ENCODE data around the gene RNF157.

RNF157 gene

GRCh38 chr17:76166906-76167305 is 73.4 kb downstream of the RNF157 start:
- H3K9ac ChIP-seq: no peak overlapping the region
- no peaks in the 10 kb centered on the region for H3K27me3 ChIP-seq
- no peak overlapping the region for H3K4me2 ChIP-seq
- no peaks in the 10 kb centered on the region for H4K20me1 ChIP-seq
- H3K4me1 ChIP-seq: no peaks in the 10 kb centered on the region
- no peak overlapping the region for H3K27ac ChIP-seq
- no peak for TF ChIP-seq Cebpa-rat (IDR thresholded peaks at IDR 0.05)
- H3K4me3 ChIP-seq: no peak overlapping the region
- H3K9me3 ChIP-seq (replicated peaks in 1 of 11): no peaks in the 10 kb centered on the region
- no peaks in the 10 kb centered on the region for H3K36me3 ChIP-seq

DNA sequence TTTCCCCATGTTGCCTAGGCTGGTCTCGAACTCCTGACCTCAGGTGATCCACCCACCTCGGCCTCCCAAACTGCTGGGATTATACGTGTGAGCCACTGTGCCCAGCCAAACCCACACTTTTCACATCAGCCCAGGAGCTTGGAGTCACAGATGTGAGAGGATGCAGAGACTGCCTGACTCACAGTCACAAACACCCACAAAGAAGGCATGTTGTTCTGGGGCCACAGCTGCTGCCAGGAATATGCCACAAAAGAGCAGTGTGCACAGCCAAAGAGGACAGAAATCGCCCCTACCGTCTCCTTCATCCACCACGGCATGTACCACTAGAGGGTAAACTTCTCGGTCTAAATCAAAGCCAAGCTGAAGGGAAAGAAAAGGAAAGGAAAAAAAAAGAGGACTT is 74.1 kb downstream of the RNF157 start:
- Histone ChIP-seq H3K27ac (no peak overlapping the region), H3K4me3 (no peak overlapping the region), H3K27me3 (no peaks in the 10 kb centered on the region), H3K9me3 (replicated peaks in 1 of 11) (no peaks in the 10 kb centered on the region), H4K20me1 (no peaks in the 10 kb centered on the region), H3K4me1 (no peaks in the 10 kb centered on the region), H3K9ac (no peak overlapping the region), H3K4me2 (no peak overlapping the region), H3K36me3 (no peaks in the 10 kb centered on the region)
- no peak for TF ChIP-seq Cebpa-rat (IDR thresholded peaks at IDR 0.05)

DNA sequence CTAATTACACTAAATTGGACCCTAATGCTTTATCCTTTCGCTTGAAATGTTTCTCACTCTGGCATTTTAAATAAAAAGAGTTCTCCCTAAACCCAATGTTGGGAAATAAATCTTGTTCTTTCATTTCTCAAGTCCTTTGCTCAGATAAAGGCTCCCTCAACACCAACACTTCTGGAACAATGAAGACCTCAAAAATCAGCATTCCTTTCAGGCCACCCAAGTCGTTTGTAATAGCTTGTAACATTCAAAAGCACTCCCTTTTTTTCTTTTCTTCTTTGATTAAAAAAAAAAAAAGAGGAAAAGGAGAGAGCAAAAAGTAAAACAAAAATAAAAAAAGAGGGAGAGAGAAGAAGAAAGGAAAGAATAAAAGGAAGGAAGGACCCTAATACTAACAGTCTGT is 76.0 kb downstream of the RNF157 start:
- Histone ChIP-seq H3K9ac (no peak overlapping the region), H3K4me1 (no peaks in the 10 kb centered on the region), H3K36me3 (no peaks in the 10 kb centered on the region), H4K20me1 (no peaks in the 10 kb centered on the region), H3K27ac (no peak overlapping the region), H3K4me2 (no peak overlapping the region), H3K4me3 (no peak overlapping the region), H3K9me3 (replicated peaks in 1 of 11) (no peaks in the 10 kb centered on the region), H3K27me3 (no peaks in the 10 kb centered on the region)
- TF ChIP-seq Cebpa-rat (IDR thresholded peaks at IDR 0.05): no peak

DNA sequence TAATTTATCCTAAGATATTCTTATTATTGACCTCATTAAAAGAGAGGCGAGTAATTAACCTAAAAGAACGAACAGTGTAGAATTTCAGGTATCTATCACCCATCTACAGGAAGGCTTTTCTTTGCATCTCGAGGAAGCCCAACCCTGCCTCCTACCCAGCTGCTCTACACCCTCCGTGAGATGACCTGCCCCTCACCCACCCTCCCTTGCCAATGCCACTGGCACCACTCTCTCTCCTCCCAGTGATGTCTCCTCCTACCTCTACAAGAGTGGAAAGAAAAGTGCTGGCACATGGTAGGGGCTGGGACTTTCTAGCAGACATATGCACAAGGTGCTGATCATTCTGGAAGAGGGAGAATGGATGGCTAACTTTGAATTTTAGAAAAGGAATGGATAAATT is 76.4 kb downstream of the RNF157 start:
- TF ChIP-seq Cebpa-rat (IDR thresholded peaks at IDR 0.05): no peak
- no peaks in the 10 kb centered on the region for H3K36me3 ChIP-seq
- H3K4me1 ChIP-seq: no peaks in the 10 kb centered on the region
- no peaks in the 10 kb centered on the region for H3K27me3 ChIP-seq
- no peak overlapping the region for H3K4me3 ChIP-seq
- H4K20me1 ChIP-seq: no peaks in the 10 kb centered on the region
- no peak overlapping the region for H3K4me2 ChIP-seq
- no peak overlapping the region for H3K27ac ChIP-seq
- no peak overlapping the region for H3K9ac ChIP-seq
- H3K9me3 ChIP-seq (replicated peaks in 1 of 11): no peaks in the 10 kb centered on the region

DNA sequence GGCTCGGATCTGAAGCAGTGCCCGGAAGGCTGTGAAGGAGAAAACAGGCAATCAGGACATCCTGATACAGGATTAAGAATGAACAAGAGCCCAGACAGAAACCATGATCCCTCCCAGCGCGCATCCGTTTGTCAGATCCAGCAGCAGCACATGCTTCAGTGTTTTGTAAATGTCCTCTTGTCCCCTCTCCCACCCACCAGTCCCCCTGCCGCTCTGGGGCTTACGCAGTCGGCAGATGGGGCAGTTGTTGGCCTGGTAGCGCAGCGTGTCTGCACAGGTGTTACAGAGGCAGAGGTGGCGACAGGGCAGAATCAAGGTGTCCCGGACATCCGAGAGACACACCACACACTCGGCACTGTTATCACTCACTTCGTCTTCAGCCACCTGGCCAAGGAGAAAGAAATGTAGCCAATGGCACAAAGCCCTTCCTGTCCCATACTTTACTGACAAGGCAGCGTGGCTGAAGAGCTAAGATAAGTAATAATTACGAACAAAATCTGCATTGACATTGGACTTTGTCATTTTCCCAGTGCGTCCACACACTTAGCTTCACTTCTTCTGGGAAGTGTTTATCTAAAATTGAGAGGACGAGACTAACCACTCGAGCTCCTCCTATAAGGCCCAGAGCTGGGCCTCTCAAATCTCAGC is 78.5 kb downstream of the RNF157 start:
- Histone ChIP-seq H3K36me3 (no peaks in the 10 kb centered on the region), H3K4me1 (no peaks in the 10 kb centered on the region), H4K20me1 (no peaks in the 10 kb centered on the region), H3K27ac (no peak overlapping the region), H3K9me3 (replicated peaks in 1 of 11) (no peaks in the 10 kb centered on the region), H3K4me3 (no peak overlapping the region), H3K27me3 (no peaks in the 10 kb centered on the region), H3K9ac (no peak overlapping the region), H3K4me2 (no peak overlapping the region)
- no peak for TF ChIP-seq Cebpa-rat (IDR thresholded peaks at IDR 0.05)

GRCh38 chr17:76160896-76161528 is 79.3 kb downstream of the RNF157 start:
- Histone ChIP-seq H3K4me2 (no peak overlapping the region), H3K4me1 (no peaks in the 10 kb centered on the region), H3K9ac (no peak overlapping the region), H3K9me3 (replicated peaks in 1 of 11) (no peaks in the 10 kb centered on the region), H4K20me1 (no peaks in the 10 kb centered on the region), H3K4me3 (no peak overlapping the region), H3K36me3 (no peaks in the 10 kb centered on the region), H3K27me3 (no peaks in the 10 kb centered on the region), H3K27ac (no peak overlapping the region)
- TF ChIP-seq Cebpa-rat (IDR thresholded peaks at IDR 0.05): no peak

DNA sequence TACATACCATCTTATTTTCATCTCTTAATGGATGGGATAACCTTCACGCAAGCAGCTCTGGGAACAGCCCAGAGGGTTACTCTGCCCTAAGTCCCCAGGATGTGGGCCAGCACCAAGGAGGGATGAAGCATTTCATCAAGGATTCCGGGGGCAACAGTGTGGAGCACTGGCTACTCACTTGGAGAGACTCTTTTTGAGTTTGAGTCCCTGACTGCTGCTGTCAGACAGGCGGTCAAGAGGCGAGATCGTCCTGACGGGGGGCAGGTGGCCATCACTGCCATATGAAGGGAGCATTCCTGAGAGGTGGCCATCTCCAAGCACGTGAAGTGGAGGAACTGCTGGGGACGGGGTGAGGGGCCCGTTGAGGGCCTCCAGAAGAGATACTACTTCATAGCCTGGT is 81.1 kb downstream of the RNF157 start:
- Histone ChIP-seq H3K4me3 (no peak overlapping the region), H3K9ac (no peak overlapping the region), H3K4me1 (0 out of 20 replicates have a peak, but pooled peaks cover 0 to 2% (median 0%) of the 10 kb centered on the region in 10 experiments), H3K9me3 (replicated peaks in 1 of 11) (no peaks in the 10 kb centered on the region), H3K27ac (no peak overlapping the region), H3K4me2 (no peak overlapping the region), H3K27me3 (no peaks in the 10 kb centered on the region), H3K36me3 (no peaks in the 10 kb centered on the region), H4K20me1 (no peaks in the 10 kb centered on the region)
- TF ChIP-seq Cebpa-rat (IDR thresholded peaks at IDR 0.05): no peak

DNA sequence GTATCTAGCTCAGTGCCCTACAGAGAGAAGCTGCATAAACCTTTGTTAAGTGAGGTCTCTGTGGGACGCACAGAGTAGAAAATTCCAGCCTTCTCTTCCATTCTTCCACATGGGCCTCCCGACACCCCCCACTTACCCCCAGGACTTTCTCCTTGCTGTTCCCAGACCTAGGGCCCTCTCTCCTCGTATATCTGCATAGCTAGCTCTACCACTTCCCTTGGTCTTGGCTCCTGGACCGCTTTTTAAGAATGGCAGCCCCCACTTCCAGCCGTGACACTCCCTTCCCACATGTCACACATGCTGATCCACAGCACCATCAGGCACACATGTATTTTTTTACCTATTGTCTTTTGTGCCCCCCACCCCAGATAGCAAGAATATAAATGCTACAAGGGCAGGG is 82.5 kb downstream of the RNF157 start:
- Histone ChIP-seq H4K20me1 (no peaks in the 10 kb centered on the region), H3K4me3 (no peak overlapping the region), H3K27me3 (no peaks in the 10 kb centered on the region), H3K36me3 (no peaks in the 10 kb centered on the region), H3K9me3 (replicated peaks in 1 of 11) (no peaks in the 10 kb centered on the region), H3K4me2 (no peak overlapping the region), H3K9ac (no peak overlapping the region), H3K4me1 (0 out of 20 replicates have a peak, but pooled peaks cover 0 to 5% (median 0%) of the 10 kb centered on the region in 10 experiments), H3K27ac (no peak overlapping the region)
- no peak for TF ChIP-seq Cebpa-rat (IDR thresholded peaks at IDR 0.05)

DNA sequence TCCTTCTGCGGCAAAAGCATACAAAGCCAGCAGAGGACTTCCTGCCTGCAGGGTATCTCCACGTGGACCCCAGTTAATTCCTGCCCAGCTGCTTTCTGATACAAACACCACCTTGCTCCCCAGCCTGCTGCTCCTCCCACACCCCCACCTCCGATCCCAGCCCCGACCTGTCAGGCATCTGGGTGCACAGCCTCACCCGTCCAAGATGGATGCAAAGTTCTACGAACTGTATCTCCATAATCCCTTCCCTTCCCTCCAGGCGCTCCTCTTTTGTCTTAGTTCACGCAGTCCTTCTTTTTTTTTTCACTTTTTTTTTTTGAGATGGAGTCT is 83.7 kb downstream of the RNF157 start:
- Histone ChIP-seq H4K20me1 (no peaks in the 10 kb centered on the region), H3K4me3 (no peak overlapping the region), H3K27ac (no peak overlapping the region), H3K9ac (no peak overlapping the region), H3K27me3 (no peaks in the 10 kb centered on the region), H3K9me3 (replicated peaks in 1 of 11) (no peaks in the 10 kb centered on the region), H3K4me2 (no peak overlapping the region), H3K36me3 (no peaks in the 10 kb centered on the region), H3K4me1 (0 out of 20 replicates have a peak, but pooled peaks cover 0 to 5% (median 0%) of the 10 kb centered on the region in 10 experiments)
- no peak for TF ChIP-seq Cebpa-rat (IDR thresholded peaks at IDR 0.05)

- peaks cover 0 to 5% (median under 1%) of the 10 kb centered on the region in 10 experiments; a peak in 5 of 20 replicates for H3K4me1 ChIP-seq
- H3K9ac ChIP-seq: no peak overlapping the region
- TF ChIP-seq Cebpa-rat (IDR thresholded peaks at IDR 0.05): no peak
- no peaks in the 10 kb centered on the region for H4K20me1 ChIP-seq
- H3K36me3 ChIP-seq: no peaks in the 10 kb centered on the region
- H3K4me3 ChIP-seq: no peak overlapping the region
- H3K9me3 ChIP-seq (replicated peaks in 1 of 11): no peaks in the 10 kb centered on the region
- no peak overlapping the region for H3K27ac ChIP-seq
- no peak overlapping the region for H3K4me2 ChIP-seq
- no peaks in the 10 kb centered on the region for H3K27me3 ChIP-seq
These were observed 84.2 kb downstream of the RNF157 start for GRCh38 chr17:76155988-76156661.
